NCI-H524 treated with DMSO at 0.1 percent for 48 hours (cell line): Measurements from ENCODE around the gene RPS6KA2.
"Not testable (repeated sequence)": the region's sequence is repeated elsewhere in the genome, so short reads cannot be mapped to it uniquely, and the experiment has no call there.

ENCODE experiments used
- DNase-seq: peaks from one replicate; lab custom pipeline; 2025; lab: John Stamatoyannopoulos, UW

RPS6KA2 gene

DNA sequence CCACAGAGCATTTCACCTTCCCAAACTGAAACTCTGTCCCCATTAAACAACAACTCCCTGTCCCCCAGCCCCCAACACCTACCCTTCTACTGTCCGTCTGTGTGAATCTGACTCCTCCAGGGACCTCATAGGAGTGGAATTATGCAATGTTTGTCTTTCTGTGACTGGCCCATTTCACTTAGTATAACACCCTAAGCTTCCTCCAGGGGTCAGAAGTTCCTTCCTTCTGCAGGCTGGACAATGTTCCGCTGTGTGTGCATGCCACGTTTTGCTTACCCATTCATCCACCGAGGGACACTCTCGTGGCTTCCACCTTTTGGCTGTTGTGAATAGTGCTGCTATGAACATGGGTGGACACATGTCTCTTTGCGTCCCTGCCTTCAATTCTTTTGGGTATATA lies 206.7 kb downstream of the RPS6KA2 start:
- DNase-seq: no peak

DNA sequence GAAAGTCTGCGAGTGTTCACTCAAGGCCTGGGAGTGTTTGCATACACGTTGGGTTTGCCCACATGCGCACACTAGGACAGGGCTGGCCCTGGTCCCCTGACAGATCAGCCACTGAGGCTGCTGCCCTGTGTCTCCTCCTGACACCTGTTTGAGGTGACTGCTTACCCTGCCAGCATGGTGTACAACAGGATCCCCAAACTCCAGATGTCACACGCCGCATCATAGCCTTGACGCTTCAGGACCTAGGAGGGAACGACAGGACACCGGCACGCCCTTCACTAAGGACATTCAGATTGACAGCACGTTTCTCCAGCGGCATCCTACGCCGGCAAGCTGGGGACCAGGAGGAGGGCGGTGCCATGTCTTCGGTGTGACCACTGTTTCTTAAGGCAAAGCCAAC lies 207.3 kb downstream of the RPS6KA2 start:
- no peak for DNase-seq

DNA sequence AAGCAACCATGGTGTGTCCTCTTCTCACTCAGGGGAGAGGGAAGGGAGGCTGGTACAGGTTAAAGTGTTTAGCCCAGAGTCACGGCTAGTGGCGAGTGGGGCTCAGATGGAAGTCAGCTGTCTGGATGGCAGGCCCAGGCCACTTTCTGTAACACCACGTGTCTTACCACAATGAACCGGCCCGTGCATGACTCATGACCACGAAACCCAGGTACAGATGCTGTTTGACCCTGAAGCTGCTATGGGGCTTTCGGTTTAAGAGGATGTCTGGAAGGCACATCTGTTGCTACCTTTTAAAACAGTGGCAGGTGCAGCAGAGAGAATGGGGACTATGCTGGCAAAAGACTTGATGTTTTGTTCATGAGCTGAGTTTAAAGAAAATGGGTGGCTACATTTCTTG lies 207.8 kb downstream of the RPS6KA2 start:
- DNase-seq: no peak

DNA sequence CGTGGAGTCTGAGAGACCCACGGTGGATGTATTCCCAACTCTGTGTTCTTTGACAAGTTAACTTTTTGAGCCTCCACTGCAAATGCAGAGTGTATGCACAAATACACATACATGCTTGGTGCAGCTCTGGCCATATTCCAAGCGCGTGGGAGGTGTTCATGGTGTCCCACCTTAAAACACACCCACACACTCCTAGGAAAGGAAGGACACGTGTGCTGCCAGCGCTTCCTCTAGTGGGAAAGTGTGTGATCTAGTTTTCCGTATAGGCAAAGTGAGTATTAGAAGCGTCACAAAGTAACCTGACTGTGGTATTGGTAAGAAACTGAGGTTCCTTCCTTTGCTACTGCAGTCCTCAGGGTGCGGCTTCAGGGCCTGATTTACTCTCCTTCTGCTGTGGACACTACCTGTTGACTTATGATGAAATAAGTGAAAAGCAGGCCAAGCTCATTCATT lies 208.3 kb downstream of the RPS6KA2 start:
- no peak for DNase-seq

DNA sequence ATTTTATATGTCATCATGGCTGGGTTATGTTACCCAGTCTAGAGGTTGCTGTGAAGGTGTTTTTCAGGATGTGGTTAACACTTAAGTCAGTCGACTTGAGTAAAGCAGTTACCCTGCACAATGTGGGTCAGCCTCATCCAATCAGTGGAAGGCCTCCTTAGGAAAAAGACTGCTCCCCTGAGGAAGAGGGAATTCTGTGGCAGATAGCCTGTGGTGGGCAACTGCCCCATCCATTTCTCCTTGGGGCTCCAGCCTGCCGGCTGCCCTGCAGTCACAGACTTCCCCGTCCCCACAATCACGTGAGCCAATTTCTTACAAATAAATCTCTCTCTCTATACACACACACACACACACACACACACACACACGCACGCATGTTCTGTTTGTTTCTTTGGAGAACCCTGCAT lies 209.8 kb downstream of the RPS6KA2 start:
- peak; percentile 26 for DNase-seq

DNA sequence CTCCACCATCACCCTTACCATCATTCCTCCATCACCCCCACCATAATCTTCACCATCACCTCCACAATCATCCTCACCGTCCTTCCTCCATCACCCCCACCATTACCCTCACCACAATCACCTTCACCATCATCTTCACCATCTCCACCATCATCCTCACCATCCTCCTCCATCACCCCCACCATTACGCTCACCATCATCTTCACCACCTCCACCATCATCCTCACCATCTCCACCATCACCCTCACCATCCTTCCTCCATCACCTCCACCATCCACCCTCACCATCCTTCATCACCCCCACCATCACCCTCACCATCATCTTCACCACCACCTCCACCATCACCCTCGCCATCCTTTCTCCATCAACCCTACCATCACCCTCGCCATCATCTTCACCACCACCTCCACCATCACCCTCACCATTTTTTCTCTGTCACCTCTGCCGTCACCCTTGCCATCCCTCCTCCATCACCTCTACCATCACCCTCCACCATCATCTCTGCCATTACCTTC lies 211.2 kb downstream of the RPS6KA2 start:
- no peak for DNase-seq

DNA sequence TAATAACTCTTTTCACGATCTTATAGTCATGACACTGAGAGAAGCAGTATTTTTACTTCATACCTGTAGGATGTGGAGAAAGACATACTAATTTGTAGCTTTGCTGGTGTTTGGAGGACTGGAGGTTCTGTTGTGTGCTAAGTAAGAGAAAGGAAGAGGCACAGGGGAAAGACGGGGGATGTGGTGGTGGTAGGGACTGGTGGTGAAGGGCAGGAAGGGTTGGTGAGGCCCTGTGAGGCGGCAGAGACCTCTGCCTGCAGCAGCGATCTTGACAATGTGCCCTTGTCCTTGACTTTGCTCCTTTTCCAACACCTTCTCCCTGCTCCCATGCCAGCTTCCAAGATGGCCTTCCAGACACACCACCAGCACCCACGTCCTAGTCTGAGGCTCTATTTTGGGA lies 211.7 kb downstream of the RPS6KA2 start:
- DNase-seq: no peak

DNA sequence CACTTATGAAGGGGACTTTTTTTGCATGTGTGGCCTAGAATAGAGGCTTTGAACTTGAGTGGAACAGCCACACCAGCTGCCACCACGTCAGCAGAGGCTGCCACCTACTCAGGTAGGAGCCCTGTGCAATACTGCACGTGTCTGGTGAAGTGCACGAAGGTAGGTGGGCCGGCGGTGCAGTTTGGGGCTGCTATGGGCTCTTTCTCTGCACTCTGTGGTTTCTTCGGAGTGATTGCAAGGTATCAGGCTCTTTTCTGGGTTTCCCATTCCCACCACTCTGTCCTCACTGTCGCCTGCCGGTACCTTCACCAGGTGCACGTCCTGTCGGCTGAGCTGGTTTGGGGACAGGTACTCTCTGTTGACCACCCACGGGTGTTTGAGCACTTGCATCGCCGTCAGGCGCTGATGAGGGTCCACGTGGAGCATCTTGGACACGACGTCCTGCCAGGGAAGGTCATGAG lies 213.5 kb downstream of the RPS6KA2 start:
- DNase-seq: no peak

DNA sequence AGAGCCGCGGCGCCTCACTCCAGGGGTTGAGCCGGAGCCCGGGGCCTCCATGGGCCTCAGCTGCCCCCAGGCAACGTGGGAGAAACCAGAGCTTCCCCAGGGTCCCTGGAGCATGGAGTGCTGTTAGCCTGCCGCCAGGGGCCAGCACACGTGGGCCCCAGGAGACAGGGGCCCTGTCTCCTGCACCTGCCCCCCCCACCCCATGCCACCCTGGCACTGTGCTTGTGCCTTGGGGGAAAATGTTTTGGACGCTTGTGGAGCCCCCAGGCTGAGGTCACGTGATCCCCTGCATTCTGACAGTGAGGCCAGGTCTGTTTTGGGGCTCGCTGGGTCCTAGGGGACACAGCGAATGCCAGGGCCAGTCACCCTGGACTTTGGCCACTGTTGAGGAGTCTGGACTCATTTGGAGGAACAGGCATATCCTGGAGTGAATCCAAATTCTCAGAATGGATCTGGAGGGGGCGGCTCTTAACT lies 214.1 kb downstream of the RPS6KA2 start:
- no peak for DNase-seq

DNA sequence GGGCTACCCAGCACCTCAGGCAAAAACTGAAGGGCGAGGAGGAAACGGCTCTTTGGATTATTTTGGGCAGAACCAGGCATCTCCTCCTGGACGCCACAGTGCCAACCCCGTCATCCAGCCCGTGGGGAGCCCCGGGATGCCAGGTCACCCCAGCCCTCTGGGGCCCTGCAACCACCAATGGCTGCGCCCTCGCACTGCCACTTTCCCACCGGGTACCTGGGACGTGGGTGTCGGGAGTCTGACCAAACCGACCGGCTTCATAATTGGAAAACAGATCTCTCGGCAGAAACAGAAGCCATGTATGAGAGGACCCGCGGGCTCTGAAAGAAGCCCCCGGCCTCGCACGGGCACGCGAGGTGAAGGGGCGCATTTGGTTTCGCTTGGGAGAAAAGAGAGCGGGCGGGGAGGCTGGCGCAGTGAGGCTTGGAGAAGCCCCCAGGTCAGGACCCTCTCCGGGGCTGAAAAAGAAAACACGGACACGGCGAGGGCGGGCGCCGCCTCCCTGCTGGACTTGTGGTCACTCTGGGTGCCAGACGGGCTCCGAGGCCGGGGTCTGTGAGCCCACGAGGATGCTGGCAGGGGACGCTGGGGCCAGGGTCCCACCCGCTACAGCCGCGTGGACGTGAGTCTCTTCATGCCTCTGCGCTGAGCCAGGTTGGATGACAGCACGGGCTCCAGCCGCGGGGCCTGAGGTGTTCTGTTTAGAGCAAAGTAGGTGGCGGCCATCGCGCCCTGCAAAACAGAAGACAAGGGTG lies 214.7 kb downstream of the RPS6KA2 start:
- no peak for DNase-seq

DNA sequence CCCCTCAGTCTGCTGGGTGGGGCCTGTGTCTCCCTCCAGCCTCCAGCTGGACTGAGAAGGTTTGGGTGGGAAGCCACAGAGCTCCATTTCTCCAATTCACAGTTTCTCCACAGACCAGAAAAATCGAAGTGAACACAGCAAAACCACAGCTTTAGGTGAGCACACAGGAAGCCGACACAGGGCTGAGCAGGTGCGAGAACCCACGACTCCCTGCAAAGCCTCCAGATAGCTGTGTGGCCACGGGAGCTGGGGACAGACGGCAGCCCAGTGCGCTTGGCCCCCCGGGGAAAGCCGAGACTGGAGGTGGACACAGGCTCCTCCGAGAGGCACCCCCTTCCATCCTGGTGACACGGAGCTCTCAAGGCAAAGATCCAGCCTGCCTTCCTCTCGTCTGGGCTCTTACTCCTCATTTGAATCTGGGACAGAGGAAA lies 215.3 kb downstream of the RPS6KA2 start:
- DNase-seq: no peak

DNA sequence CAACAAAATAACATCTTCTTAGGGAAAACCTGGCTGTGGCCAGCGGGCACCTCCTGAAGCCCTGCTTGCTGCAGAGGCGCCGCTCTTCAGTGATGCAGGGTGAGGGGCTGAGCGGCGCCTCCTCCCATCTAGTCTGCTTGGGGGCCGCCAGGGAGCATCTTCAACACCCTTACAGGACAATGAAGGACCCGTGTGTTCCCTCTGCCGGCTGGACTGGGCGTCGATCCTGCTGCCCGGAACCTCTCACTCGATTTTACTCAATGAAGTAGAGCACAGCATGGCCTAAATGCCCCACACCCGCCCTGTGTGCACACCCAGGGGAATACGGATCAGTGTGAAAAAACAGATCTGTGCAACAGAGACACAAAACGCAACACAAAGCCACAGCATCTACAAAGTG lies 215.8 kb downstream of the RPS6KA2 start:
- no peak for DNase-seq

DNA sequence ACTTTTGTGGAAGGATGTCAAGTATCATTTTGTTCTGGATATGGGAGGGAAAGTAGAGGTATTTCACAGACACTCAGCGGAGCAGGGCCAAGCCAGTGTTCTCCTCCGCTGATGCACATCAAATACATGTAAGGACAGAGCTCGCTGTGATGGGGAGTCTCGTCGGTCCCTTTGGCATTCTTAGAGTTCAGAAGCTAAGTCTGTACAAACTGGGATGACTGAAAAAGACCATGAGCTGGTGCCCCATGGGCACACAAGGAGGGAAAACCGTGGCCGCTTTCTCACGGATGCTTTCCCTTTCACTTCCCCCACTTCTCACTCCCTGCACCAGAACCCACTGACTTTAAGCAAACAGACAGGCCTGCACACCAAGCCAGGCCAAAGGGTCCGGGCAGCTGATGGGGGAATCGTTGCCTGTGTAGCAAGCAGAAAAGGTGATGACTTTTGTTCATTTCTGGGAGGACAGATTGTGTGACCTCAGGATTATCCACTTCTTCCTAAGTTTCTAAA lies 216.6 kb downstream of the RPS6KA2 start:
- no peak for DNase-seq

DNA sequence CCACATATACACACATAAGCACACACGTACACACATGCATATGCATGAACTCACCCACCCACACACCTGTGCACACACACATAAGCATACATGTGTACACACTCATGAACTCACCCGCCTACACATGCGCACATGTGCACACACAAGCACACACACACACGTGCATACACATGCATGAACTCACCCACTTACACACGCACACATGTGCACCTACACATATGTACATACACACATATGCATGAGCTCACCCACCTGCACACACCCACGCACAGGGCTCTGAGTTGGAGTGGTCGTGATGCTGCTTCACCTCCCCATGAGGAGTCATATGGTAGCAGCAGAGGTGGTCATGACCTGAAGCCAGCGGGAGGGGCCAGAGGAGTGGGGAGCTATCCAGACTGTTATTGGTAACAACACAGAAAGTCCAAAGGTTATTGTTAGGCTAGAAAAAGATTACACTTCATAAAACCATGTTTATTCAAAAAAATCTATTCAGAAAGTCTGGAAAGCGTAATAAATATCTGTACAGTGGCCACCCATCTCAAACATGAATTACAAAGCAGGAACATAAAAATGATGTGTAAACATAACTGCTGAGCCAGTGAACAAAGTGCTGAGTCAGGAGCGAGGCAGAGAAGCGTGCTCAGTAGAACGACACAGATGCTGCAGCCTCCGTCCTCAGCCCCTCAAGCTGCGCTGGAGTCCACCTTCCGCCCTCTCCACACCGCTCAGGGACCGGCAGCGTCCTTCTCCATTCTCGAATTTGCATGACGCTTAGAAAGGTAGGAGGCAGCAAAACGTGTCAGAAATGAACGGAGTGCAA lies 217.9 kb downstream of the RPS6KA2 start:
- DNase-seq: no peak

DNA sequence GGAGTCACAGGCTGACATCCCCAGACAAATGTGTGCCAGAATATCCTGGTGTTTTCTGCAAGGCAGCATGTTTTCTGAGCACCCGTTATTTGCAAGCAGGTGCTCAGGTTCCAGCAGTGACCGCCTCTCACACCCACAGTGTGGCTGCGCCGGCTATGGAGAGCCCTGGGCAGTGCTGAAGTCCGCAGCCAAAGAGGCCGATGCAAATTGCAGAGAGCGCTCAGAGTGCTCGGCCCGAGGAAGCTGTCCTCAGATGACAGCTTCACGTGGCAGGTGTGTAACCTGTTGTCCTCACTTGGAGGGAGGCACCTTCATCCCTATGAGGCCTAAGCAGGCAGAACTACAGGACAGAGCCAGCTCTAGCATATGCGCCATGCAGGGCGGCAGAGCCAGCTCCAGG lies 220.9 kb downstream of the RPS6KA2 start:
- no peak for DNase-seq

DNA sequence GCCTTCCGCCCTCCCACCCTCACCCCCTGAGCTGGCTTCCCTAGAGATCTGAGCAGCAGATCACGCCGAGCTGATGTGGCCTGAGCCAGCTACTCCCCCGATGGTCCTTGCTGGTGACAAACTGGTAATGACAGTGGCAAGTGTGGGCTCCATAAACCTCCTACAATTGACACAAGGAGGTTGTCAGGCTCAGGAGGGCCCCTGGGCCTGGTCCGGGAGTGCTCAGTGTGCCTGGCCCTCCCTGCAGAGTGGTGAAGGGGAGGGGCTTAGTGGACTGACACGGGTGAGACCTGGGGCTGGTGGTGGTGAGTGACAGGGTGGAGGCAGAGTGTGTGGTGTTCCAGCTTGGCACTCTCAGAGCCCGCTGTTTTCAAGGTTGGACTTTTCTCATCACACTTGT lies 221.7 kb downstream of the RPS6KA2 start:
- DNase-seq: no peak

DNA sequence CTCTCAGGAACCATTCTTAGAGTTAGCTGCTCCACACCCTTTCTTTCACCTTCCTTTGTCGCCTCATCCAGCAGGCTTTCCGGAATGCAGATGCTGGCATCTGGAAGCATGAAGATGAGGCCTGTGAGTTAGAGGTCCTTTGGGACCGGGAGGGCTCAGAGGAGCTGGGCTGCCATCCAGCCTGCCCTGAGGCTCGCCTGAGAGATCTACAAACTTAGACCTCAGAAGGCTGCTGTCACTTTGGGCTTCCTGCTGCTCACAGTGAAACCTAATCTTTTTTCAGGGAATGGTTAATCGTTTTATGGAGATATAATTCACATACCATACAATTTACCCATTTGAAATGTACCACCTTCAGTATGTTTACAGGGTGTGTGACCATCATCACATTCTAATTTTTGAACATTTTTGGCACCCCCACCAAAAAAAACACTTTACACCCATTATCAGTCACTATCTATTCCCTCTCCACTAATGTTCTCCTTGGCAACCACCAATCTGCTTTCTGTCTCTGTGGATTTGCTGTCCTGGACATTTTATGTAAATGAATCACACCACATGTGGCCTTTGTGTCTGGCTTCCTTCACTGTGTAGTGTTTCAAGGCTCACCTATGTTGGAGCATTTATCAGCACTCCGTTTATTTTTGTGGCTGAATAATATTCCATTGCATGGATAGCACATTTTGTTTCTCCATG lies 224.3 kb downstream of the RPS6KA2 start:
- DNase-seq: no peak

DNA sequence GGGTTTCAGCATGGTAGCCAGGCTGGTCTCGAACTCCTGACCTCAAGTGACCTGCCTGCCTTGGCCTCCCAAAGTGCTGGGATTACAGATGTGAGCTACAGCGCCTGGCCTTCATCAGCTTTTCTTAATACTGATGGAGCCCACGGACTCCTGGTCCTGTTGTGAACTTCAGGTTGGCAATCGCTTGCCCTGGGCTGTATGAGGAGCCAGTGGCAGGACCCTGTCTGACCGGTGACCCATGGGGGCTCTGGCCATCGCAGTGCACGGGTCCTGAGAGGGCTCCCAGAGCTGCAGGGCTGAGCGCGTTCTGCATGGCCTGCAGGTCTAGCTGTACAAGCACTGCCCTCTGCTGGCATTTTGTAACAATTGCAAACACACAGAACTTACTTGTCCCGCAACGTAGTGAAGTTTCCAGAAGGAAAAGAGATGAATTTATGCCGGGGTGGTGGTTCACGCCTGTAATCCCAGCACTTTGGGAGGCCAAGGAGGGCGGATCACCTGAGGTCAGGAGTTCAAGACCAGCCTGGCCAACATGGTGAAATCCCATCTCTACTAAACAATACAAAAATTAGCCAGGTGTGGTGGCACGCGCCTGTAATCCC lies 226.3 kb downstream of the RPS6KA2 start:
- DNase-seq: not testable (repeated sequence)

DNA sequence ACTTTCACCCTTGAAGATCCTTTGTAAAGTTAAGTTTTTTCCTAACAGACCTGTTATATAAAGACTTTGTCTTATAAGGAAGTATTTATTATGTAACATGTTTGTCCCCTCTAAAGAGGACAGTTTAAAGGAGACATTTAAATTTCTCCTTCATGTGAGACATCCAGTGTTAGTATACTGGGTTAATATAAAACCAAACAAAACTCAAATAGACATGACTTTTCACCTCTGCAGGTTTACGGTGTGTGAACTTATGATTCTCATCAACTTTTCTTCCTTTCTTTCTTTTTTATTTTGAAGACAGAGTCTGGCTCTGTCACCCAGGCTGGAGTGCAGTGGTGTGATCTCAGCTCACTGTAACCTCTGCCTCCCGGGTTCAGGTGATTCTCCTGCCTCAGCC lies 226.9 kb downstream of the RPS6KA2 start:
- no peak for DNase-seq

DNA sequence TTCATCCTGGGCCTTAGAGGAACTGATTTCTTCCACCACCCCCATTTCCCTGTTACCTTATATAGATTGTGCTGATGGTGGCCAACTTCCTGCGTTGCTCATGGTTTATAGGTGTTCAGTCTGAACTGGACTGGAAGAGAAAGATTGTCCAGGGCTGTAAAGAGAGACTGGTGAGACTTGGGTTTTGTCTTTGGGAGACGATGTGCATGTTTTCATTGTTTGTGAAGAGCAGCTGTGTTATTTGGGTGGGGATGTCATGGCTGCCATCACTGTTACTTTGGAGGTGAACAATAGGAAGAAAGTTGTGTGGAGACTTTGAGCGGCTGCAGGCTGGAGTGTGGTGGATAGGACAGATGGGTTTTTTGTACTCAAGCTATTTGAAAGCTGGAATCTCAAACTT lies 228.7 kb downstream of the RPS6KA2 start:
- DNase-seq: no peak

DNA sequence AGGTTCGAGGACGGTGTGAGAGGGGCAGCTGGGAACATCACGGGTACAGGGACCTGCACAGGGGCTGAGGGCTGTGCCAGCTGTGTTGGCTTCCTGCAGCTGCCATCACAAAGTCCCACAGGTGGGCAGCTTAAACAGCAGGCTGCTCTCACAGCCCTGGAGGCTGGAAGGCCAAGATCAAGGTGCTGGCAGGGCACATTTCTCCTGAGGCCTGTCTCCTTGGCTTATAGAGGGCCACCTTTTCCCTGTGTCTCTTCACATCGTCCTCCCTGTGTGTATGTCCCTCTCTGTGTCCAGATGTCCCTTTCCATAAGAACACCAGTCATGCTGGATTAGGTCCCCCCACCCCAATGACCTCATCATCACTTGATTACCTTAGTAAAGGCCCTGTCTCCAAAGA lies 229.2 kb downstream of the RPS6KA2 start:
- no peak for DNase-seq

DNA sequence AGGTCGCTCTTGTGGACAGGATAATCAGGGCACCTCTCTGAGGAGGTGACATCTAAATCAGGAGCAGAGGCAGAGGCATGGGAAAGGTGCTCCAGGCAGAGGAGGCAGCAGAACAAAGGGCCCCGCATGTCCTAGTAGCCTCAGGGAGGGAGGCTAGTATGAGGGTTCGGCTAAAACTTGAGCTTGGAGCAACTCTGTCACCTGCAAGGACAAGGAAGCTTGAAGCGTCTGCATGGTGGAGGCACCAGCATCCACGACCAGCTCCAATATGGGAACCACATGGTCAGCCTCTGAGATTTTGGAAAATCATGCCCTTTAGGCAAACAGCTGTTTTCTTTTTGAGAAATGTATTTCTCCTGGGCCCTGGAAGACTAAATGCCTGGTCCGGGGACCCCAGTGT lies 231.3 kb downstream of the RPS6KA2 start:
- no peak for DNase-seq
